Liver (tissue), 9 donors: ENCODE results near the gene HPCAL1. TPM values are rescaled to one million over a fixed set of nuclear protein-coding genes. Genes with fewer than 3 reads are reported as not detected.

ENCODE experiments used
- DNase-seq: peaks from one replicate; pipeline ENCODE4 v3.0.0-alpha.2; 2017; ENCODE audit warnings: low spot score
- H3K27ac ChIP-seq, 2 donors: one replicate each; pipeline ENCODE4 v1.7.0; 2013; ENCODE audit warnings: inconsistent platforms in 2 of 2, low read length in 2 of 2, control low read depth in 1 of 2, low read depth in 1 of 2, mild to moderate bottlenecking in 1 of 2
- H3K27me3 ChIP-seq, 4 donors: one replicate each; pipeline versions ENCODE4 v1.6.1 to v1.7.0; 2013; ENCODE audit warnings: low read length in 3 of 4, inconsistent platforms in 1 of 4, mild to moderate bottlenecking in 1 of 4, moderate library complexity in 1 of 4; ENCODE audit not compliant: control insufficient read depth in 4 of 4, insufficient read depth in 4 of 4
- H3K36me3 ChIP-seq, 4 donors: one replicate each; pipeline versions ENCODE4 v1.6.1 to v1.7.0; 2013; ENCODE audit warnings: low read length in 3 of 4, mild to moderate bottlenecking in 3 of 4, low read depth in 1 of 4, moderate library complexity in 1 of 4; ENCODE audit not compliant: control insufficient read depth in 4 of 4, insufficient read depth in 3 of 4
- H3K4me1 ChIP-seq, 4 donors: one replicate each; pipeline versions ENCODE4 v1.6.1 to v1.7.0; 2013; ENCODE audit warnings: low read length in 3 of 4, mild to moderate bottlenecking in 3 of 4, moderate library complexity in 1 of 4; ENCODE audit not compliant: control insufficient read depth in 4 of 4, insufficient read depth in 4 of 4
- H3K4me3 ChIP-seq, 3 donors: one replicate each; pipeline versions ENCODE4 v1.6.1 to v1.7.0; 2013; ENCODE audit warnings: low read length in 3 of 3, control low read depth in 1 of 3, low read depth in 1 of 3, mild to moderate bottlenecking in 1 of 3
- H3K9ac ChIP-seq, 2 donors: one replicate each; pipeline ENCODE4 v1.7.0; 2013; ENCODE audit warnings: low read length in 2 of 2, mild to moderate bottlenecking in 2 of 2, moderate library complexity in 2 of 2, control low read depth in 1 of 2, low read depth in 1 of 2
- H3K9me3 ChIP-seq, 4 donors: one replicate each; pipeline versions ENCODE4 v1.6.1 to v1.7.0; 2013; ENCODE audit warnings: low read length in 3 of 4; ENCODE audit not compliant: control insufficient read depth in 4 of 4
- EGR1 ChIP-seq, 2 donors: IDR thresholded peaks; 2 replicates each; pipeline ENCODE4 v1.6.1; 2016 to 2018; ENCODE audit warnings: antibody characterized with exemption in 2 of 2, low read depth in 2 of 2
- FOXA1 ChIP-seq: IDR thresholded peaks from 2 replicates; pipeline ENCODE4 v1.6.1; 2016; ENCODE audit warnings: antibody characterized with exemption
- HNF4A ChIP-seq, 2 donors: conservative IDR thresholded peaks; 2 replicates each; pipeline ENCODE4 v1.6.1; 2016; ENCODE audit warnings: antibody characterized with exemption in 2 of 2, mild to moderate bottlenecking in 2 of 2
- HNF4G ChIP-seq: IDR thresholded peaks from 2 replicates; pipeline ENCODE4 v1.6.1; 2016; ENCODE audit warnings: antibody characterized with exemption
- JUND ChIP-seq, 2 donors: IDR thresholded peaks; 2 replicates each; pipeline ENCODE4 v1.6.1; 2016; ENCODE audit warnings: antibody characterized with exemption in 2 of 2
- RAD21 ChIP-seq, 2 donors: IDR thresholded peaks; 2 replicates each; pipeline ENCODE4 v1.6.1; 2016; ENCODE audit warnings: antibody characterized with exemption in 2 of 2, mild to moderate bottlenecking in 2 of 2
- RXRA ChIP-seq, 2 donors: IDR thresholded peaks; 2 replicates each; pipeline ENCODE4 v1.6.1; 2017 to 2018; ENCODE audit warnings: antibody characterized with exemption in 2 of 2, mild to moderate bottlenecking in 1 of 2
- SP1 ChIP-seq: IDR thresholded peaks from 2 replicates; pipeline ENCODE4 v1.6.1; 2018; ENCODE audit warnings: antibody characterized with exemption, mild to moderate bottlenecking
- YY1 ChIP-seq: IDR thresholded peaks from 2 replicates; pipeline ENCODE4 v1.6.1; 2016; ENCODE audit warnings: antibody characterized with exemption, mild to moderate bottlenecking
- WGBS: extraction: QIAGEN DNeasy Blood & Tissue Kit; methylation state at CpG from one replicate; pipeline ENCODE4 v1.1.7; 2013; 5-methylcytosine and 5-hydroxymethylcytosine counted together
- polyA plus RNA-seq, 2 donors: library from polyadenylated mRNA; stranded (reverse) in 1 of 2; unstranded in 1 of 2; fragments of 200-250 nt in 1 of 2; fragments of >200 nt in 1 of 2; fragmentation: Nextera tagmentation in 1 of 2; extraction: Ambion mirVana in 1 of 2; gene quantifications; one replicate each; pipeline versions ENCODE4 v1.2.1 to v1.2.3, GENCODE V29; 2013 to 2015
- total RNA-seq, 2 donors: library from RNA; depleted of rRNA; stranded (reverse); fragments of >200 nt; gene quantifications; one replicate each; pipeline ENCODE4 v1.2.3, GENCODE V29; 2014
- TF ChIP-seq, protein P1 (sequence below): fragments of 150-350 bp; IDR thresholded peaks from 2 replicates; pipeline ENCODE4 v1.5.1; 2017; ENCODE audit warnings: improper control_type of control experiment, low read depth, low read length; ENCODE audit not compliant: missing input control
- donor health status: healthy.
- donor health status: healthy.
- donor health status: healthy.
- donor health status: healthy.
- donor health status: healthy.

Gene HPCAL1
- total and polyA plus RNA-seq, 4 donors: 17.3 to 27.9 (median 22.9) TPM

DNA sequence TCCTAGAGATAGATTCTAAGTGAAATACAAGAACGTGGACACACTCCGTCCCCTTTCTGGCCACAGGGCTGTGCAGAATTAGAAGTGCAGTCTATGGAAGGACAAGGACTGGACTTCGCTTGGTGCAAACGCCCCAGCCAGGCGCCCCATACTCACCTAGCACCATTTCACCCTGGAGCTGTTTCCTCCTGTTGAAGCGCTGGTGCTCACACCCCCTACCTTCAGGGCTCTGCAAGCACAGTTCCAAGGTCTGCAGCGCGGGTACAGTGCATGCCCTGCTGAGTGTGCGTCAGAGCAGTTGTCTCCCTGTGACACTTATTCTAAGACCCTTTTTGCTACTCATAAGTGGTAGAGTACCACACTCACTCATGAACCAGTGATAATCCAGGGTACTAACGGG is 3.0 kb downstream of the HPCAL1 start:
- H3K27ac ChIP-seq: peak overlapping the region in 1 of 2 donors; percentile 48
- H3K9me3 ChIP-seq: no peaks in the 10 kb centered on the region
- no peaks in the 10 kb centered on the region for H3K36me3 ChIP-seq
- peaks cover 10 to 51% (median 38%) of the 10 kb centered on the region in 4 donors for H3K4me1 ChIP-seq
- no peak overlapping the region for H3K4me3 ChIP-seq
- 84% methylated on average over 10 of the region's 10 CpGs for WGBS
- H3K9ac ChIP-seq: no peak overlapping the region
- H3K27me3 ChIP-seq: no peaks in the 10 kb centered on the region
- TF ChIP-seq JUND (IDR thresholded peaks at IDR 0.05) (no peak), HNF4A (conservative IDR thresholded peaks at IDR 0.05) (peak; percentile 33 to 60), HNF4G (peak; percentile 18), RXRA (IDR thresholded peaks at IDR 0.05) (no peak), RAD21 (IDR thresholded peaks at IDR 0.05) (peak; percentile 22 to 70)
- TF ChIP-seq, protein P1, sequence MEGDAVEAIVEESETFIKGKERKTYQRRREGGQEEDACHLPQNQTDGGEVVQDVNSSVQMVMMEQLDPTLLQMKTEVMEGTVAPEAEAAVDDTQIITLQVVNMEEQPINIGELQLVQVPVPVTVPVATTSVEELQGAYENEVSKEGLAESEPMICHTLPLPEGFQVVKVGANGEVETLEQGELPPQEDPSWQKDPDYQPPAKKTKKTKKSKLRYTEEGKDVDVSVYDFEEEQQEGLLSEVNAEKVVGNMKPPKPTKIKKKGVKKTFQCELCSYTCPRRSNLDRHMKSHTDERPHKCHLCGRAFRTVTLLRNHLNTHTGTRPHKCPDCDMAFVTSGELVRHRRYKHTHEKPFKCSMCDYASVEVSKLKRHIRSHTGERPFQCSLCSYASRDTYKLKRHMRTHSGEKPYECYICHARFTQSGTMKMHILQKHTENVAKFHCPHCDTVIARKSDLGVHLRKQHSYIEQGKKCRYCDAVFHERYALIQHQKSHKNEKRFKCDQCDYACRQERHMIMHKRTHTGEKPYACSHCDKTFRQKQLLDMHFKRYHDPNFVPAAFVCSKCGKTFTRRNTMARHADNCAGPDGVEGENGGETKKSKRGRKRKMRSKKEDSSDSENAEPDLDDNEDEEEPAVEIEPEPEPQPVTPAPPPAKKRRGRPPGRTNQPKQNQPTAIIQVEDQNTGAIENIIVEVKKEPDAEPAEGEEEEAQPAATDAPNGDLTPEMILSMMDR: peak; percentile 23
- no peak for DNase-seq

DNA sequence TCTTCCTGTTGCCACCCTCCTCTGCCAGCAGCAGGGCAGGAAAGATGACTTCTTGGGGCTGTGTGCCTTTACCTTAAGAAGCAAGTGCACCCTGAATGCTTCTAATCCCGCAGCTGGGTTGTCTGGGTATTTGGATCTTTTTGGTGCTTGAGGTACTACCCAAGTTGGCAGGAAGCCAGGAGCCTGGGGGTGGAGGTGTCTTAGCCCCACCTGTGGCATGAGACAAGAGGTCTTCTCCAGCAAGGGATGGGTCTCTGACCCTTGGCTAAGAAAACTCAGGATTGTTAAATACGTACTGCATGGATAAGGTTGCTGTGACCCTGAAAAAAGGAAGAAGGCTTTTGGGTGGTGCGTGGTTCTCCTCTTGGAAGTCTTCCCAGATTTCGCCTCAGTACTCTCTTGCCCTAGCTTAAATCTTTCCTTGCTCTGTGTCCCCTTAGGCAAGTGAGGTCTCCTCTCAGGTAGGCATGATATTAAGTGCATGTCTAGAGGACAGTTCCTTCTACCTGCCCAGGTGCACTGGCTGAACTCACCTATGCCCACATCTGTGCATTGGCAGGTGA is 4.3 kb downstream of the HPCAL1 start:
- Histone ChIP-seq H3K36me3 (peaks cover 0 to 4% (median 2%) of the 10 kb centered on the region in 4 donors), H3K27ac (no peak overlapping the region), H3K9me3 (no peaks in the 10 kb centered on the region), H3K4me3 (no peak overlapping the region), H3K27me3 (no peaks in the 10 kb centered on the region), H3K9ac (no peak overlapping the region), H3K4me1 (peaks cover 10 to 45% (median 34%) of the 10 kb centered on the region in 4 donors)
- no peak for TF ChIP-seq EGR1 (IDR thresholded peaks at IDR 0.05; ENCODE audit: low read depth in 2 of 2)
- no peak for TF ChIP-seq FOXA1
- DNase-seq: no peak
- 80% methylated on average over 4 of the region's 4 CpGs for WGBS

DNA sequence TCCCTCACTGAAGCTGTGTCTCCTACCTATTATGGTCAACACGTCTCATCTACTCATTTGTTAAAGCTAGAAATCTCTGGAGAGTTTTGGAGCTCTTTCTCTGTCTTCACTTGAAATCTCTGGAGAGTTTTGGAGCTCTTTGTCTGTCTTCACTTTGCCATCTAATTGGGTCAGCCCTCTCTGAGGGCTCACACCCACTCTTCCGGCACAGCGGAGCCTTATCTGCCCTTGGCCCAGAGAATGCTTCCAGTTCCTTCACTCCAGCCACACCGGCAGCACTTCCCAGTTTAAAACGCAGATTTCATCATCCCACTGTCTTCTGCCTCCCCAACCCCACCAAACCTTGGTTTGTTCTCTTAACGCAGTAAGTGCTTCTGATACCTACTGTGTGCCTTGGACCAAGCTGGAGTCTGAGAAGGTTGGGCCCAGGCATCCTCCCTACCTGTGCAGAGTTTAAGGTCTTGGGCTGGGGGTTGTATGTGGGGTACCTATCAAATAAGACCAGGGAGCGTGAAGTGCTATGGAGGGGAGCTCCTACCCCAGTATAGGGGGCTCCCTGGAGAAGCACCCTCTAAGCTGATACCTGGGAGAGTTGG is 5.0 kb downstream of the HPCAL1 start:
- no peak for TF ChIP-seq SP1
- no peak for TF ChIP-seq HNF4A (conservative IDR thresholded peaks at IDR 0.05)
- TF ChIP-seq YY1: no peak
- TF ChIP-seq, protein P1: no peak
- H3K36me3 ChIP-seq: peaks cover 0 to 9% (median 3%) of the 10 kb centered on the region in 4 donors
- no peaks in the 10 kb centered on the region for H3K27me3 ChIP-seq
- no peak overlapping the region for H3K4me3 ChIP-seq
- no peaks in the 10 kb centered on the region for H3K9me3 ChIP-seq
- peaks cover 10 to 45% (median 34%) of the 10 kb centered on the region in 4 donors for H3K4me1 ChIP-seq
- H3K27ac ChIP-seq: no peak overlapping the region
- 61% methylated on average over 7 of the region's 7 CpGs for WGBS
- H3K9ac ChIP-seq: no peak overlapping the region
- DNase-seq: no peak
